ENCODE measurements around the gene FYB2.

FYB2 gene

GRCh38 chr1:56834137-56834900, 15.1 kb upstream of the FYB2 start:
- no peak for DNase-seq

- no peak for DNase-seq
Observed at GRCh38 chr1:56833088-56833487, 13.9 kb upstream of the FYB2 start.

- peak; percentile 55 for DNase-seq
Observed at GRCh38 chr1:56831871-56832693, 12.9 kb upstream of the FYB2 start.

GRCh38 chr1:56830052-56830451, 10.8 kb upstream of the FYB2 start:
- DNase-seq = no peak

DNA sequence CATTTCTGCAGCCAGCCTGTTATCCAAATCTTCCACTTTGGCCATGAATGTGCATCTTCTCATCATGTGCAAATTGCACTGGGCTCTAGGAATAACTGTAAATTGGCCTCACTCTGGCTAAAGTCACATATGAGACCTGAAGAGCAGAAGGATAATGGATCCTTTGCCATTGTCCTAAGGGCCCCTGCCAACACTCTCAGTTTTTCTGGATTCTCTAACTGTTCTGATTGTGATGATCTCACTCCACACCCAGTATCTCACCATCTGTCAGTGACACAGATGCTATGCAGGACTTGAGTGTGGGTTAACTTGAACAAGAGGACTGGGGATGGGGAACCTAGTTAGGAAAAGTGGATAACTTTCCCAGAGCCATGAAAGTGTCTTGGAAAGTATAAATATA, 8.5 kb upstream of the FYB2 start:
- DNase-seq = no peak

- no peak for DNase-seq
Observed at GRCh38 chr1:56825436-56825835, 6.2 kb upstream of the FYB2 start.

GRCh38 chr1:56824938-56825337, 5.7 kb upstream of the FYB2 start:
- DNase-seq = peak; percentile 95

GRCh38 chr1:56824271-56824670, 5.1 kb upstream of the FYB2 start:
- DNase-seq = no peak

DNA sequence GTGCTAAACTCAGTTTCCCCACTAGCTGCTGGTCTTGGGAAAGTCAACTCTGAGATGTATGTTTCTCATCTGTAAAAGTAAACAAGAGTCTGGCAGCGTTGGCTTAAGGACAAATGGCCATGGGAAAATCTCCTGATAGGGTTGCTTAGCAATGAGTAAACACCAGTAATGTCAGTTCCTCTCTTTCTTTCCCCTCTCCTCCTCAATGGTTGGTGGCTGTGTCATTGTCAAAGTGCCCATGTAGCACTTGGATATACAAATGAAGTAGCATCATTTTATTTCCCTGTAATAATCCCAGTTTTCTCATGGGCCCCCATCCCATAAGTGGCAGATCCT, 2.2 kb upstream of the FYB2 start:
- peak; percentile 30 for DNase-seq

DNA sequence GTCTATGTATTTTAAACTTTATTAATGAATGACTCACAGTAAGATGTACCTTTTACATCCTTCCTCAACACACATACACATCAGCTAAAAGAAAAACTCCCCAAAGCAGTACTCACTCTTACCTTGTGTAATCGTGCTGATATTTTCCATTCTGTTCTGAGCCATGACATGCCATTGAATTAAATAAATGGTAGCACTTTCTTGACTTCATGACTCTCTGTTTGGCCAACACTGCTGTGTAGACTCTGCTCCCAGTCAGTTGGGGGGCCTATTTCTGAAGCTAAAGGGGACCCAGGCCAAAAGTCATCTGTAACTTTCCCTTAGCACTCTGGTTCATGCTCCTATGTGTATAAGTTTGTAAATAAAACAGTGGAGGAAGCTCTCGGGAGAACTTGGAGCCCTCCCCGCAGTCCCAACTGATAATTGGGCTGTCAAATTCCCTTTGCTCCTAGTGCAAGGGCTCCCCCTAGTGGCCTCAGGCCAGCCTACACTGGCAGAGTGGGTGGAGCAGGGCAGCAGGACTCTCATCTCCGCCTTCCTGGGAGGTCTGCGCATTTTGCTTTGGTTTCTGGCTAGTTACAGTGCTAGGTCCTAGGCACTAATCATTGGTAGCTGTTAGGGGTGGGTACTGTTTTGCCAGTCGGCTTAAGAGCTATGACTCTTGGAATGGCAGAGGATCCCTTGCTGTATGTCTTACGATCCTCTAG, 1.7 kb upstream of the FYB2 start:
- DNase-seq = peak; percentile 77

GRCh38 chr1:56817716-56818463, 1.3 kb downstream of the FYB2 start:
- DNase-seq = no peak

DNA sequence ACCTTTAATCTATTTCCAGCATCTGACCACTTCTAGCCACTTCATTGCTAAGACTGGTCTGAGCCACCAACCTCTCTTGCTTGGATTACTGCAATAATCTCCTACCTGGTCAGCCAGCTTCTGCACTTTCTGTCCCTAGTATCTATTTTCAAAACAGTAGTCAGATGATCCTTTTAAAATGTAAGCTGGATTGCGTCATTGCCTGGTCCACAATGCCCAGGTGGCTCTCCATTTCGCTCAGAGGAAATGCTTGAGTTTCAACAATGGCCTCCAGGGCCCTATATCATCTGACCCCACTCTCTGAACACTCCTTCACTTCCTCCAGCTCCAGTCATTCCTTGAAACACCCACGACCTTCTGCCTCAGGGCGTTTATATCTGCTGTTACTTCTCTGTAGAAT, 2.3 kb downstream of the FYB2 start:
- DNase-seq = no peak

DNA sequence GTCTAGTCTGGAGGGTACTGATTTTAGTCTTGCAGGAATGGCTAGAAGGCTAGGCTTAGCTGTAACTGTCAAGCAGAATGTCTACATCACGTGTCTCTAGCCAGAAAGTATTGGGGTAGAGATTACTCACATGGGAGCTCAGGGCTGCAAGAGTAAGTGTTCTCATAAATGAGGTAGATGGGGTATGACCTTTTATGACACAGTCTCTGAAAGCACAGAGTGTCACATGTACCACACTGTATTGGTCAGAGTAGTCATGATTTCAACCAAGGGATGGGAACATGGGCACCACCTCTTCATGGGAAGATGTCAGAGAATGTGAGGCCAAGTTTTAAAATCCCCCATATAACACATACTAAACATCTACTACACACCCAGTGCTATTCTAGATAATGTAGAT, 2.9 kb downstream of the FYB2 start:
- no peak for DNase-seq

- DNase-seq = no peak
Observed at GRCh38 chr1:56814205-56814604, 5.0 kb downstream of the FYB2 start.

GRCh38 chr1:56811331-56811730, 7.9 kb downstream of the FYB2 start:
- no peak for DNase-seq

- no peak for DNase-seq
Observed at GRCh38 chr1:56808410-56808809, 10.8 kb downstream of the FYB2 start.

- no peak for DNase-seq
Observed at GRCh38 chr1:56806804-56807203, 12.4 kb downstream of the FYB2 start.

- DNase-seq = peak; percentile 37
Observed at GRCh38 chr1:56803561-56804156, 15.5 kb downstream of the FYB2 start.

GRCh38 chr1:56799605-56800400, 19.4 kb downstream of the FYB2 start:
- DNase-seq = no peak

GRCh38 chr1:56798053-56798471, 21.1 kb downstream of the FYB2 start:
- no peak for DNase-seq

DNA sequence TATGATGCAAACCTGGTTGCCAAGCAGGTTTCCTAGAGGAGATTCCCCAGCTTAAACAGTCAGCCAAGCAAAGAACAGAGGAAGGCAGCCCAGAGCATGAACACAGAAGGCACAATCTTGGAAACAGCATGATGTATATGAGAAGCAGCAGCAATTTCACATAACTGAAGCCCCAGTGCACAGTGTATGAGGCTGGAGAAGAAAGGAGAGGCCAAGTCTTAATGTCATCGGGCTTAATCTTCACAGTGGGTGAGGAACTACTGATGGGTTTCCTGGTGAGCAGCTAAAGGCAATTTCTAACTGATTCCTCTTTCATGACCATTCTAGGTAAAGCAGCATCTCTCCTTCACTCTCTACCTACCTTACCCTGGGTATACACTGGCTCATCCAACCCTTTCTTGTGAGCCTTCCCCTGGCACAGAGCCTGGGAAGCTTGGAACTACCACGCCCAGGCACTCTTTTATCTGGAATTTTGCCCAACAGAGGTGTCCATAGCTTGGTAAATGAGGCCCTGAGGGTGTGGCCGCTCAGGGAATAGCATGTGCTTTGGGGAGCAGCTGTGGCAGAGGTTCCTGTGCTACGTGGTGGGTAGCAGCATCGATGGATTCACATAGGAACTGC, 22.0 kb downstream of the FYB2 start:
- DNase-seq = peak; percentile 60

All from NCI-H748 treated with DMSO at 0.1 percent for 48 hours (cell line).